NCI-H2227 (cell line): ENCODE results near the gene FGD3.
"Not testable (repeated sequence)": the region's sequence is repeated elsewhere in the genome, so short reads cannot be mapped to it uniquely, and the experiment has no call there.

Experiments used
- DNase-seq: peaks from one replicate; lab custom pipeline; 2025; ENCODE audit not compliant: unreplicated experiment; lab: John Stamatoyannopoulos, UW

Gene FGD3

DNA sequence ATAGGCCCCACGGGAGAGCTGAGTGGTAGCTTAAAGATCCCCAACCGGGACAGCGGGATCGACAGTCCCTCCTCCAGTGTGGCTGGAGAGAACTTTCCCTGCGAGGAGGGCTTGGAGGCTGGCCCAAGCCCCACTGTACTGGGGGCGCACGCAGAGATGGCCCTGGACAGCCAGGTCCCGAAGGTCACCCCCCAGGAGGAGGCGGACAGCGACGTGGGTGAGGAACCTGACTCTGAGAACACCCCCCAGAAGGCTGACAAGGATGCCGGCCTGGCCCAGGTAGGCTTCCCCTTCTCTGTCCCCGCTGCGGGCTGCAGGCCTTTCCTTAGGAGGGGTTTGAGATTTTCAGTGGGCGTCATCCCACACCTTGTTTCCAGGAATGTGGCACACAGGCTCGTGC is 29.1 kb downstream of the FGD3 start:
- DNase-seq: no peak

DNA sequence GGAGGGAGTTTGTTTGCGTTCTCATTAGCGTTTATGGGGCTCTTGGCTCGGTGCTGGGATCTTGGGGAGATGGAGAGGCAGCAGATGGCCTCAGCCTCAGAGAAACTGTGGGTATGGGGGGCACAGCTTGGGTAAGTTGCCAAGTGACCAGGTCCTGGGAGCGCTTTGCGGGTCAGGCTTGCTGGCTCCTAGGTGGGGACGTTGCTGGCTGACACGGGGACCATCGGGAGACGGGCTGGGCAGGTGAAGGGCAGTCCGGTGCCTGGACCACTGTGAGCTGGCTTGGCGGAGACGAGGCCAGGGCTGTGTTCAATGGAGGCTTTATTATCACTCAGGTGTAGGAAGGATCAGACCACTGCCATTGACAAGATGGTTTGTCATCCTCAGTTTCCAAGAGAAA is 30.0 kb downstream of the FGD3 start:
- DNase-seq: no peak

DNA sequence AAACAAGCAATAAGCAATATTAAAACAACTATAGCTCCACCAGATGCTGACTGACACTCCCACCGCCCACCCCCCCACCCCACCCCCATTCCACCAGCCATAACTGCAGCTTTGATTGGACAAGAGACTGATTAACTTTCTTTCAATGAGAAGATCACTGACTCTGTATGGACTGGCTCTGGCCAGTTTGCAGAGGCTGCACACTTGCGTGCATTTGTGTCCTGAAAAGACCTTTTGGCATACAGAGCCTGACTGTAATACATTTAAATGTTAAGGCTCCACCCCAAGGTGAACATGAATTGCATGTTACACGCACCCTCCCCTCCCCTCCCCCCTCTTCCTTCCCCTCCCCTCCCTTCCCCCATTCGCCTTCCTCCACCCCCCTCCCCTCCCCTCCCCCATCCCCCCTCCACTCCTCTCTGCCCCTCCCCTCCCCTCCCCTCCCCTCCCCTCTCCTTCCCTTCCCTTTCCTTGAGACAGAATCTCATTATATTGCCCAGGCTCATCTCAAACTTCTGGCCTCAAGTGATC is 31.1 kb downstream of the FGD3 start:
- DNase-seq: no peak

DNA sequence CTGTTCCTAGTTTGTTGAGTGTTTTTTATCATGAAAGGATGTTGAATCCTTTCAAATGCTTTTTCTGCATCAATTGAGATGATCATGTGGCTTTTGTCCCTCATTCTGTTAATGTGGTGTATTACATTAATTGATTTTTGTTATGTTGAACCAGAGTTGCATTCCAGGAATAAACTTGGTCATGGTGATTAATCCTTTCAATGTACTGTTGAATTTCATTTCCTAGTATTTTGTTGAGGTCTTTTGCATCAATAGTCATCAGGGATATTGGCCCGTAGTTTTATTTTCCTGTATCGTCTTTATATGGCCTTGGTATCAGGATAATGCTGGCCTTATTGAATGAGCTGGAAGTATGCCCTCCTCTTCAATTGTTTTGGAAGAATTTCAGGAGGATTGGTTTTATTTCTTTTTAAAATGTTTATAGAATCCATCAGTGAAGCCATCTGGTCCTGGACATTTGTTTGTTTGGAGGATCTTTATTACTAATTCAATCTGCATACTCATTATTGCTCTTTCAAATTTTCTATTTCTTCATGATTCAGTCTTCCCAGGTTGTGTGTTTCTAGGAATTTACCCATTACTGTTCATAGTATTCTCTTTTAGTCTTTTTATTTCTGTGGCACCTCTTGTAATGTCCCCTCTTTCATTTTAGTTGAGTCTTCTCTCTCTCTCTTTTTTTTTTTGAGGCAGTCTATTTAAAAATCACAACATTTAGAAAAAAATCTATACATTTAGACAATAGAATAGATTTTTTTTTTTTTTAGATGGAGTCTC is 32.1 kb downstream of the FGD3 start:
- no peak for DNase-seq

DNA sequence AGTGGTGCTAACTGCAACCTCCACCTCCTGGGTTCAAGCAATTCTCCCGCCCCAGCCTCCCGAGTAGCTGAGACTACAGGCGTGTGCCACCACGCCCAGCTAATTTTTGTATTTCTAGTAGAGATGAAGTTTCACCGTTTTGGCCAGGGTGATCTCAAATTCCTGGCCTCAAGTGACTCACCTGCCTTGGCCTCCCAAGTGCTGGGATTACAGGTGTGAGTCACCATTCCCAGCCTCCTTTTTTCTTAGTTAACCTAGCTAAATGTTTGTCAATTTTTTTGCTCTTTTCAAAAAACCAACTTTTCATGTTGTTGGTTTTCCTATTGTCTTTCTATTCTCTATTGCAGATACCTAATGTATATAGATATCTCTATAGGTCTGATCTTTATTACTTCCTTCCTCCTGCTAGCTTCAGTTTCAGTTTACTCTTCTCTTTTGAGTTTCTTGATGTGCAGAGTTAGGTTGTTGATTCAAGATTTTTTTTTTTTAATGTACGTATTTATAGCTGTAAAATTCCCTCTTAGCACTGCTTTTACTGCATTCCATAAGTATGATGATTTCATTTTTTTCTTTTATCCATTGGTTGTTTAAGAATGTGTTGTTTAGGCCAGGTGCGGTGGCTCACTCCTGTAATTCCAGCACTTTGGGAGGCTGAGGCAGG is 32.9 kb downstream of the FGD3 start:
- no peak for DNase-seq

DNA sequence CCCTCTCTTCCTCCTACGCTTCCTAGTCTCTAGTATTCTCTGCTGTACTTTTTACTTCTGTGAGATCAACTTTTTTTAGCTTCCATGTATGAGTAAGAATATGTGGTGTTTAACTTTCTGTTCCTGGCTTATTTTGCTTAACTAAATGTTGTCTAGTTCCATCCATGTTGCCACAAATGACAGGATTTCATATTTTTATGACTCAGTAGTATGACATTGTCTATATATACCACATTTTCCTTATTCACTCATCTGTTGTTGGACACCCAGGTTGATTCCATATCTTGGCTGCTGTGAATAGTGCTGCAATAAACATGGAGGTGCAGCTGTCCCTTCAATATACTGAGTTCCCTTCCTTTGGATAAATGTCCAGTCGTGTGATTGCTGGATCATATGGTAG is 34.8 kb downstream of the FGD3 start:
- no peak for DNase-seq

DNA sequence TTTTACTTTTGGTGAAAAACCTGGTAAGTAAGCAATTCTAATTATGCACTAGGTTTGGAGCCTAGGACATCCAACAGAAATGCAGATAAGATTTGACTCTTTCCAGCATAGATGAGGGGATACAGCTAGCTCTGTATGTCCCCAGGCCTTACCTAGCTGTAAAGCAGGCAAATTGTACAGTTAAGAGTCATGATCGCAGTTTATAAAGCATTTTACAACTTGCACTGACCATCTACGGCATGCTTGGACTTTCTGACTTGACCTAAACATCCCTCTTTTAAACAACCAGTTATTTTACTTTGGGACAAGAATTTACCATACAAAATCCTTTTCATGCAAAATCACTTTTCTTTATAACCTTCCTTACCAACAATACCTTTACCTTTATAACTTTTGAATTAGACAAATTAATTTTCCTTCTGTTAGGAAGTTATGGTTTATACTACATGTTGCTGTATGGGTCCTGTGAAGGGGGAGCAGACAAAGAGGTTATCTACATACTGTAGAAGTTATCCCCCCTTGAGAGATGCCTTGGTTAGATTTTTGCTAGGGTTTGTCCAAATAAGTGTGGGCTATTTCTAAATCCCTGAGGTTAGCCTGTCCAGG is 36.8 kb downstream of the FGD3 start:
- no peak for DNase-seq

DNA sequence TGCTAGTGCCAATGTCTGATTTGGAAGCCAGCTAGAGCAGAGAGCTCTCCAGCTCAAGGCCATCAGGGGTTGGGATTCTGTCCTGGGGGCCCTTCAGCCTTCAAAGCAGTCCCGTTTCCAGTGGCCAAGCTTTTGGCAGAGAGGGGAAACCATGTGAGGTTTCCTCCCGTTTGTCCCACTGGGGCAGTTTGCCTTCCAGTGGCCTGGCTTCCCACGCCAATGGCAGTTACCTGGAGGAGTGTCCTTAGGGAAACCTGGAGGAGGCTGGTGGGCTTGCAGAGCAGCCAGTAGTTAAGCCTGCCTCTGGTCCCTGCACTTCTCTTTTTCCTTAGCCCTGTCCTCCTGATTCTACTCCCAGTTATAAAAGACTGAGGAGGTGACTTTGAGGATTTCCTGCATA is 37.7 kb downstream of the FGD3 start:
- DNase-seq: no peak

DNA sequence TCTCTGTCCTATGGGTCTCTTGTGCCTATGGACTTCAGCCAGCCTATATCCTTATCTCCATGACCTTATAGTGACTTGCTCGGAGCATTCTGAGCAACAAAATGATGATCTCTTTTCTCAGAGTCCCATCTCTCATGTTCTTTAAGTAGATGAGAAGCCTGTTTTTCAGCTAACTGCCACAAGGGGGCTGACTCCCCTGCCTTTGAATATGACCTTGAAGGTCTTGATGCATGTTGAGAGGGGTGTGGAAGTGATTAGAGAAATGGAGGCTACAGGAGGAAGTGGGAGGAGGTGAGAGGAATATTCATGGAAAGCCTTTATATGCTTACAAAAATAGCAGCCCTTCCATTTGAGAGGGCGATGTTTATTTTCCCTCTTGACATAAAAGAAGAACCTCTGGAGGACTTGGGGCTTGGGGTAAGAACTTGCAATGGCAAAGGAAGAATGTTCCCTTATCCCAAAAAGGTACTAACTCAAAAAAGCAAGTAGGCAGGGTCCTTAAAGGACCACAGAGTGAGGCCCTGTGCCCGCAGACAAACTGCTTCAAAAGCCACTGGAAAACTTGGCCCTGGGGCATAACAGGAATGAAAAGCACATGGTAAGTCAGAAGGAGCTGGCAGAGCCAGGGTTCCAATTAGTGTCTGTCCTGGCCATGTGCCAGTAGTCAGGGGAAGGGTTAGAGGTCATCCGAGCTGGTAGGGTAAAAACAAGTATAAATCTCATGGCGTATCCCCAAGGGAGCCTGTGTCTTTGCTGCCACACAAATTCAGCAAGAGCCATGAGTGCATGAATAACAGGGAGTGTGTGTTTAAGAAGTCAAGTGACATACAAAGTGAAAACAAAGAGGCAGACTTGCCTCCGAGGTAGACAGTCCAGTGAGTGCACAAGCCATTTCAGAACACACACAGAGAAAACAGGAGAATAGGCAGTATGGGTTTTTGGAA is 39.1 kb downstream of the FGD3 start:
- DNase-seq: no peak

DNA sequence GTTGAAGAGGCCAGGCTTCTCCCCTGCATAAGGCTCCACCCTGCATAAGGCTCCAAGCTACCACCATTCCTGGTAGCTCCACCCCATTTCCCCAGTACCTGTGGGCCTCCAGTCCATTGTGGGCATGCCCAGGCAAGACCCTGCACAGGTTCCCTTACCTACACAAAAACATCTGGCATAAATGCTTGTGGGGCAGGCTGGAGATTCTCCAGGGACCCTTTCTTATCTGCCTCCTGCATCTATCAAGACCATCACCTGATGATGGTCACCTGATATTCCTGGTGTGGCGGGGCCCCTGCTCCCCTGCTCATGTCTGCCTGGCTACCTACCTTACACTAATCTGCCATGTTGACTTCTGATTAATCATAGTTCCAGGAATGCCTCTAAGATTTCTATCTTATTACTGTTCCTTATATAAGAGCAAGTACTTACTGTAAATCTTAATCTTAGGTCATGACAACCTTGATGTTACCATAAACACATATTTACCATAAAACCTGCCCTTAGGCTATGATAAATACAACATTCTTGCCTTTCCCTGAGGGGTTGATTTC is 41.0 kb downstream of the FGD3 start:
- no peak for DNase-seq

DNA sequence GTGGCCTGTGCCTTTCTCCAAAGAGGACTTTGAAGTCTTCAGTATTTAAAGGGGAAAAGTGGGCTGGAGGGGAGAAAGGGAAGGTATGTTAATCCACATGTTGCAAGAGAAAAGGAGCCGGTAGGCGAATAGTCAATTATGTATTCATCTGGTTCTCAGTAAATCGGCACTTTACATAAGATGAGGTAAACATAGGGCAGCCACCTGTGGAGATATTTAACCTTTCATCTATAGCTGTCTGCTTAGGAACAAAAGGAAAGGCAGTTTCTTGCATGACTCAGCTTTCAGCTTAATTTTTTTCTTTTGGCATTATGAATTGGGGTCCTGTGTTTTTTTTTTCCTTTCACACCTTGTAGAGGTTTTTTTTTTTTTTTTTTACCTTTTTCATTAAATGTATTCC is 42.2 kb downstream of the FGD3 start:
- DNase-seq: no peak

DNA sequence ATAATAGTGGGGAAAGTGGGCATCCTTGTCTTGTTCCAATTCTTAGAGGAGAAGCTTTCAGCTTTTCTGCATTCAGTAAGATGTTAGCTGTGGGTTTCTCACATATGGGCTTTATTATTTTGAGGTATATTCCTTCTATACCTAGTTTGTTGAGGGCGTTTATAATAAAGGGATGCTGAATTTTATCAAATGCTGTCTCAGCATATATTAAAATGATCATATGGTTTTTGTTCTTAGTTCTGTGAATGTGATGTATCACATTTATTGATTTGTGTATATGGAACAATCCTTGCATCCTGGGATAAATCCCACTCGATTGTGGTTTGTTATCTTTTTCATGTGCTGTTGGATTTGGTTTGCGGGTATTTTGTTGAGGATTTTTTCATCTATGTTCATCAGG is 43.1 kb downstream of the FGD3 start:
- no peak for DNase-seq

DNA sequence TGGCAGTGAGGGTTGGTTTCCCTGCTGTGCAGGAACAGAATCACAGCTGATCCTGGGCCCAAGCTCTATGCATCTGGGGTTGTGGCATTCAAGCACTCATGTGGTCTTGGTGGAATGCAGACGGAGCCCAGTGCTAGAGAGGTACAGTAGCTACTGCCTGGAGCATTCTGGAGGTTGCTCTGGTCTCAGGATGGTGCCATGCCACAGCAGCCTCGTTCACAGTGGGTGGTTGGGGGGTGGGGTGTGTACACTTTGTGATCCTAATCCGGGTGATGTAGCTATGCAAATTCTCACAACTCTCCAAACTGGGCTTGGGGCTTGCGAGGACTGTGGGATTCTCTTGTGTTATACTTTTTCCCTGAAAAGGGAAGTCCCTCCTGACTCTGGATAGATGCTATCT is 45.2 kb downstream of the FGD3 start:
- DNase-seq: no peak

DNA sequence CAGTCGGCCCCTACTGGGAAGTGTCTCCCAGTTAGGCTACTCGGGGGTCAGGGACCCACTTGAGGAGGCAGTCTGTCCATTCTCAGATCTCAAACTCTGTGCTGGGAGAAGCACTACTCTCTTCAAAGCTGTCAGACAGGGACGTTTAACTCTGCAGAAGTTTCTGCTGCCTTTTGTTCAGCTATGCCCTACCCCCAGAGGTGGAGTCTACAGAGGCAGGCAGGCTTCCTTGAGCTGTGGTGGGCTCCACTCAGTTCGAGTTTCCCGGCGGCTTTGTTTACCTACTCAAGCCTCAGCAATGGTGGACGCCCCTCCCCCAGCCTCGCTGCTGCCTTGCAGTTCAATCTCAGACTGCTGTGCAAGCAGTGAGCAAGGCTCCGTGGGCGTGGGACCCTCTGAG is 51.5 kb downstream of the FGD3 start:
- DNase-seq: not testable (repeated sequence)

DNA sequence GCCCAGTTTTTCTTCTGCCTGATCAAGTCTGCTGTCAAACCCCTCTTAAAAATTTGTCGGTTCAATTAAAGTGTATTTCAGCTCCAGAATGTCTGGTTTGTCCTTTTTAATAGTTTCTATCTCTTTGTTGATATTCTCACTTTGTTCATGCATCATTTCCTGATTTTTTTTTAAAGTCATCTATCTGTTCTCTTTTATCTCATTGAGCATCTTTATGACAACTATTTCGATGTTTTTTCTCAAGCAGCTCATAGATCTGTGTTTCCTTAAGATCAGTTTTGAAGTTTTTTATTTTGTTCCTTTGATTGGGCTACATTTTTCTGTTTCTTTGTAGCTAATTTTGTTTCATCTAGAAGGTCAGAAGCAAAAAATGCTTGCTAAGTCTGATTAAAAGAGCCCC is 53.7 kb downstream of the FGD3 start:
- no peak for DNase-seq

DNA sequence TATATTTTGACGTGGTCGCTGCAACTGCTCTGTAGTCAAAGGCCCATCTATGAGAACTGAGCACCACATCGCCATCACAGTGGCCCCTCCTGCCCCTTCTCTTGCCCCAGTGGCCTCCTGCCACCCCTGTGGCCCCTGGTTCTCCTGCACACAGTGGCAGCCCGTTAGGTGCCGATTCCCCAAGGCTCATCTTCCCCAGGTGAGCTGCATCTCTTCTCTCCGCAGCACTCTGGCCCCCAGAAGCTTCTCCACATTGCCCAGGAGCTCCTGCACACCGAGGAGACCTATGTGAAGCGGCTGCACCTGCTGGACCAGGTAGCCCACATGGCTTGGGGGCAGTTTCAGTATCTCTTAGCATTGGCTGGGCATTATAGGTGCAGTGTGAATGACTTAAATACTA is 55.4 kb downstream of the FGD3 start:
- no peak for DNase-seq

DNA sequence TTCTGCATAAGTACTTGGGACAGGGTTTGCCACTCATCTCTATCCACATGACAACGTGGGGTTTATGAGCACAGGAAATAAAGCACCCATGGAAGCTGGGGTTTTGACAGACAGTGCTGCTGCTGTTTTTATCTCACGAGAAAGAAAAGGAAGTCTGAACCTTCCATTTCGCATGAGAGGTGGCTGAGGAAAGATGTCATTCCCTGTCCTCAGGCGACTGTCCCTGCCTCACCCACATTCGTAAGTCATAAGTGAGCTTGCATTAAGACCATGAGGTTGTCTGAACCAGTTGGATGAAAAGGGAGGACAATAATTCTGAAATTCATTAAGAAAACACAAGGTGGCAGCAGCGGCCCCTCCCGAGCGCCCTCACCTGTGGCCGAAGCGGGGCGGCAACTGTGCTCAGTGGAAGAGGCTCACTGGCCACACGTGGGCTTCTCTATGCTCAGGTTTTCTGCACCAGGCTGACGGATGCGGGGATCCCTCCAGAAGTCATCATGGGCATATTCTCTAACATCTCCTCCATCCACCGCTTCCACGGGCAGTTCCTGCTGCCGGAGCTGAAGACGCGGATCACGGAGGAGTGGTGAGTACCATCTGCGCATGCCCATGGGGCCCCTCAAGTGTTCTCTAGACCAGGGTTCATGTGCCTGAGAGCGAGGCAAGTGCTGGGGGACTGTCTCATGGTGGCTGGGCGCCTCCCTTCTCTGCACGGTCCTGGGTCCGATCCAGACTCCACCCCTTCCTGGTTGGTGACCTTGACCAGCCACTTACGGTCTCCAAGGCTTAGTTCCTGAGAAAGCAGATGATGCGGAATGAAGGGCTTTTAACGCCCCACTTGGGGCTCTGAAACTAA is 56.5 kb downstream of the FGD3 start:
- peak; percentile 17 for DNase-seq

DNA sequence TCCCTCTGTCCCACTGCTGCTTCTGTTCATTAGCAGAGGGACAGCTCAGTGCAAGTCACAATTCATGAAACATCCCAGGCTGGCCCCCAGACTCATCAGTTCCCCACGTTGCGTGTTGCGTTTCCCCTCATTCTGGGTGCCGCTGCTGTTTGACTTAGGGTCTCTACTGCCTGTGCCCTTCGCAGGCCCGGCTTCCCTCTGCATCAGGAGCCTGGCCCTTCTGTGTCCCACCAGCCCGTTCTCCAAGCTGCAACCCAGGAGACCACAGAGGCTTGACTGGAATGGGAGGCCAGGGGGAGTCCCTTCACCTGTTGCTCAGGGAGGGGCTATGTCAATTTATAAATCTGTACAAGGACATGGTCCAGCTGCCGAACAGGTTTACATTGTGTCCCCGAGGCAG is 57.2 kb downstream of the FGD3 start:
- DNase-seq: no peak

DNA sequence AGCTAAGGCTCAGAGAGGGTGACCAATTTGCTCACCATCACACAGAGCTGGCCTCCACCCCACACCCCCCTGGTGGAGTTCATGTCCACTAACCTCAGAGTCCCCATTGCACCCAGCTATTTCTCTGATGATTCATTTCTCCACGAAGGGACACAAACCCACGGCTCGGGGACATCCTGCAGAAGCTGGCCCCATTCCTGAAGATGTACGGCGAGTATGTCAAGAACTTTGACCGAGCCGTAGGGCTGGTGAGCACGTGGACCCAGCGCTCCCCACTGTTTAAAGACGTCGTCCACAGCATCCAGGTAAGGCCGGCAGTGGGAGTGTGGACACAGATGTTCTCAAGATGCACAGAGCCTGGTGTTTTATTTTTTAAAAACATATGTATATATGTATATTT is 58.6 kb downstream of the FGD3 start:
- DNase-seq: no peak

DNA sequence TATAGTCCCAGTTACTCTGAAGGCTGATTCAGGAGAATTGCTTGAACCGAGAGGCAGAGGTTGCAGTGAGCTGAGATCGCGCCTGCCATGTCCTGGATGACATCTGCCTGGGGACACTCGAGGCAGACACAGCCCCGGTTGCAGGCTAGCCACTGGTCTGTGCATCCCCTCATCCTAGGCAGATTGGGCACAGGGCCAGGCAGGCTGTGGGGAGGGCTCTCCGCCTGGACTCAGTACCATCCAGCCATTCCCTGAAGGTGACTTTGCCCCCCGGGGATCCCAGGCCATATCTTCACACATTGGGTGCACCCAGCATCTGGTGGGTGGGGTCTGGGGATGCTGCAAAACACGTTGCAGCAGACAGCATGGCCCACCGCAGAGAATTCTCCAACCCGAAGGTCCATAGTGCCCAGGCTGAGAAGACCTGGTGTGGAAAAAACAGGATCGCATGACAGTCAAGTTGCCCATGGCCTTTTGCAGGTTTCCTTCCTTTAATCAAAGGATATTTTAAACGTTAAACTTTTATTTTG is 60.3 kb downstream of the FGD3 start:
- no peak for DNase-seq
